GM12801 (cell line): ENCODE results near the gene TAOK3.

Source experiments
- TF ChIP-seq, protein P1 (sequence below): IDR thresholded peaks from one replicate; pipeline ENCODE4 v1.5.1; 2011; ENCODE audit warnings: control low read depth; ENCODE audit not compliant: insufficient read length; ENCODE audit errors: extremely low read depth

Gene TAOK3

GRCh38 chr12:118212606-118213005 is 160.1 kb downstream of the TAOK3 start:
- TF ChIP-seq, protein P1, sequence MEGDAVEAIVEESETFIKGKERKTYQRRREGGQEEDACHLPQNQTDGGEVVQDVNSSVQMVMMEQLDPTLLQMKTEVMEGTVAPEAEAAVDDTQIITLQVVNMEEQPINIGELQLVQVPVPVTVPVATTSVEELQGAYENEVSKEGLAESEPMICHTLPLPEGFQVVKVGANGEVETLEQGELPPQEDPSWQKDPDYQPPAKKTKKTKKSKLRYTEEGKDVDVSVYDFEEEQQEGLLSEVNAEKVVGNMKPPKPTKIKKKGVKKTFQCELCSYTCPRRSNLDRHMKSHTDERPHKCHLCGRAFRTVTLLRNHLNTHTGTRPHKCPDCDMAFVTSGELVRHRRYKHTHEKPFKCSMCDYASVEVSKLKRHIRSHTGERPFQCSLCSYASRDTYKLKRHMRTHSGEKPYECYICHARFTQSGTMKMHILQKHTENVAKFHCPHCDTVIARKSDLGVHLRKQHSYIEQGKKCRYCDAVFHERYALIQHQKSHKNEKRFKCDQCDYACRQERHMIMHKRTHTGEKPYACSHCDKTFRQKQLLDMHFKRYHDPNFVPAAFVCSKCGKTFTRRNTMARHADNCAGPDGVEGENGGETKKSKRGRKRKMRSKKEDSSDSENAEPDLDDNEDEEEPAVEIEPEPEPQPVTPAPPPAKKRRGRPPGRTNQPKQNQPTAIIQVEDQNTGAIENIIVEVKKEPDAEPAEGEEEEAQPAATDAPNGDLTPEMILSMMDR = no peak

- TF ChIP-seq, protein P1 = no peak
These were observed 166.6 kb downstream of the TAOK3 start for GRCh38 chr12:118206107-118206412.

DNA sequence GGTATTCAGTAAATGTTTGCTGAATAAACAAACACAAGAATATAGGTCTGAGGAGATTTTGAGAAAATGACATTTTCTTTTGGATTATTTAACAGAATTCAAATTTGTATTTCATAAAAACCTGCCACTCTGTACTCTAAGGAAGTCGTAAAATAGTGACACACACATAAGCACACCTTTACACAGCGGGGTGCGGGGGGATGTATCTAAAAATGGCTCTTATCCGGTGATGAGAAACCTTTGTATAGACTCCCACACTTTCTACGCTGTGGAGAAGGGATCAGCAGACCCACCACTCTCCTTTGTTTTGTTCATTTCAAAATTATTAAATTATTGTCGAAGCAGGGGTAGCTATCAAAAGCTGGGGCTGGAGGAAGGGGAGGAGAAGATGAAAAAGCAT is 178.7 kb downstream of the TAOK3 start:
- TF ChIP-seq, protein P1 = no peak

GRCh38 chr12:118193477-118193876 is 179.2 kb downstream of the TAOK3 start:
- TF ChIP-seq, protein P1 = no peak

- TF ChIP-seq, protein P1 = no peak
These were observed 182.4 kb downstream of the TAOK3 start for GRCh38 chr12:118190266-118190665.

- TF ChIP-seq, protein P1 = no peak
These were observed 182.9 kb downstream of the TAOK3 start for GRCh38 chr12:118189741-118190191.

DNA sequence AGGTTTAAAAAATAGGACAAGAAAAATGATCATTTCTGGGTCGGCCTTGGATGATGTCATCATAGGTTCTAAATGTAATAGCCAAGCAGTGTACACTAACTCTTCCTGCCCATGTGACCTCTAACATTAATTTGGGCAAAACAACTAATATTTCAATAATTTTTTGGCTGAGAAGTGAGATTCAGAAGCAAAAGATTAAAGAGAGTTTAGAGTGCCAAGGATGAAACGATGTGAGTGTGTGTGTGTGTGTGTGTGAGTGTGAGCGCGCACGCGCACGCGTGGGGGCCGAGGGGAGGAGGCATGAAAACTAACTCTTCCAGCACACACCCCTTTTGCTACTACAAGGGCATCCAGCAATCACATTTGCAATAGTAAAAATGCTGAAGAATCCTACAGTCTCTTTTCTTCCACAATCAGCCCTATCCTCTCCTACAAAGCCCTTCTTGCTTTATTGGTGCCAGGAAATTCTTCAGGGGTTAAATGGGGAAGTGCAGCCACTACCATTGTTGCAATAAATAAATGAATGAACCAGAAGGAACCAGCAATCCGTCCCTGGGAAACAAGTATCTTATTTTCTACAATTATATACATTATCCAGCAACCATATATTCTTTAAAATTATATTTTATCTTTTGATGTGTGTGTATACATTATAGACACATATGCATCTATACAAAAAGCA is 183.9 kb downstream of the TAOK3 start:
- TF ChIP-seq, protein P1 = no peak
